NCI-H2029 (cell line): ENCODE results near the gene ACSF3.

Experiments used
- DNase-seq: peaks from one replicate; lab custom pipeline; 2025; lab: John Stamatoyannopoulos, UW

Gene ACSF3

GRCh38 chr16:89095491-89095951 lies 1.9 kb downstream of the ACSF3 start:
- DNase-seq, result no peak

- DNase-seq, result no peak
These were observed 2.5 kb downstream of the ACSF3 start for GRCh38 chr16:89096042-89096717.

DNA sequence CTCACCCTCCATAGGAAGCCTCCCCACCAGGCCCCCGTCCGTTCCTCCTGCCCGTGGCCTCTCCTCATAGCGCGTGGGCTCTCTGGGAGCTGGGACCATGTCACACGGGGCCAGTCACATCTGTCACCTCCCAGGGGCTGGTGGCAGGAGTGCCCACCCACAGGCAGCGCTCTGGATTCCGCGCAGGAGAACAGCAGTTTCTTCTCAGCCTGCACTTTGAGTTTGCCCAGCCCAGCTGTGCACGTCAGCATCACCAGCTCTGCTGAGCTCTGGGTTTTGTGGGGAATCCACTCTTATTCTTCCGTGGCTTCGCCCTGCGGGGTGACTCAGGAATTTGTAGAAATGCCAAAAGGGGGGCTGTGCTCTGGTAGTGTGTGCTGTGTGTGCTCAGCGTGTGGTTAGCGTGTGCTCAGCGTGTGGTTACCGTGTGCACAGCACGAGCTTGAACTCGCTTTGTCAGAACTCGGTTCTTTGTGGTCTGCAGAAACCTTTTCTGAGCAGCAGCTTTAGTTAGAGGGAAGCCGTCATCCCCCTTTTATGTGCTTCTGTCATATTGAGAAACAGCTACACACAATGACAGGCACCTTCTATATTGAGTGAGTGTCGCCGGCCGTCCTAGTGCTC lies 3.2 kb downstream of the ACSF3 start:
- DNase-seq, result no peak

DNA sequence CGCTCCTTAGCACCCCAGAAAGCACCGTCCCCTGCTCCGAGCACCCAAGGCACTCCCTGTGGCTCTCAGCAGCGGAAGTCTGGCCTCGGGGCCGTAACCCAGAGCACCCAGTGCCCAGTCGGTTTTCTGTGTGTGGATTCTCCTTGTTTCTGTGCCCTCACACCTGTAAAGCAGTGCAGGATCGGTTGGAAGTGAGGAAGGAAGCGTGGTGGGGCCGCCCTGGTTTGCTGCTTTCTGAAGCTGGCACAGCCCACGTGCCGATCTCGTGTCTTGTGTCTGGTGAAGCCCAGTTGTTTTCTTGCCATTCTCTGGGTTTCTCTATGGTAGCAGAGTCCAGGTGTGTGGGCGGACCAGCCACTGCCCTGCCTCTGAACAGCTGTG lies 3.7 kb downstream of the ACSF3 start:
- no peak for DNase-seq

DNA sequence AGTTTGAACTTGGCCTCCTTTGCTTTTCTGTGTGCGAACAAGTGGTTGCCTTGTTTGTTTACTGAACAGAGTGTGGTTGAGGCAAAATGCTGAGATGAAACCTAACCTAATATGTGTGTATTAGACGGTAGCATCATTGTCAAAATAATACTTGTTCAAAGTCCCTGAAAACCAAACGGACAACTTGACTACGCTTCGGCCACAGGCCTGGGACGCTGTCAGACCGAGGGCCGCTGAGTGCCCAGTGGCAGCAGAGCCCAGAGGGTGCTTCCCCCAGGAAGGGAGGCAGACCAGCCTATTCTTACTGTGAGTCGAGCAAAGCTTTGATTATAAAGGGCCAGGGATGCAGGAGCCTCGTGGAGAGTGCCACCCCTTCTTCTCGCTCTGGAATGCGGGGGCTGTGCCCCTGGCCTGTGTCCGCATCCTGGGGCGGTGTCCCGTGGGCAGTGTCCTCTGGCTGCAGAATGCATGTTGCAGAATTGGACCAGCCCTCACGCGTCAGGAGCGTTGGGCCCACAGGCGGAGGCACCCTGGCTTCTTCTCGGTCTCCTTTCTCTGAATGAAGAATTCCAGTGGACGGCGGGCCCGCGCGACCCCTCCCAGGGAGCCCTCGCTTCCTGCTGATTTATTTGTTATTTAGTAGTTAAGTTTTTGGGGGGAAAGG lies 5.2 kb downstream of the ACSF3 start:
- DNase-seq, result no peak

GRCh38 chr16:89099905-89100304 lies 6.3 kb downstream of the ACSF3 start:
- DNase-seq, result no peak

DNA sequence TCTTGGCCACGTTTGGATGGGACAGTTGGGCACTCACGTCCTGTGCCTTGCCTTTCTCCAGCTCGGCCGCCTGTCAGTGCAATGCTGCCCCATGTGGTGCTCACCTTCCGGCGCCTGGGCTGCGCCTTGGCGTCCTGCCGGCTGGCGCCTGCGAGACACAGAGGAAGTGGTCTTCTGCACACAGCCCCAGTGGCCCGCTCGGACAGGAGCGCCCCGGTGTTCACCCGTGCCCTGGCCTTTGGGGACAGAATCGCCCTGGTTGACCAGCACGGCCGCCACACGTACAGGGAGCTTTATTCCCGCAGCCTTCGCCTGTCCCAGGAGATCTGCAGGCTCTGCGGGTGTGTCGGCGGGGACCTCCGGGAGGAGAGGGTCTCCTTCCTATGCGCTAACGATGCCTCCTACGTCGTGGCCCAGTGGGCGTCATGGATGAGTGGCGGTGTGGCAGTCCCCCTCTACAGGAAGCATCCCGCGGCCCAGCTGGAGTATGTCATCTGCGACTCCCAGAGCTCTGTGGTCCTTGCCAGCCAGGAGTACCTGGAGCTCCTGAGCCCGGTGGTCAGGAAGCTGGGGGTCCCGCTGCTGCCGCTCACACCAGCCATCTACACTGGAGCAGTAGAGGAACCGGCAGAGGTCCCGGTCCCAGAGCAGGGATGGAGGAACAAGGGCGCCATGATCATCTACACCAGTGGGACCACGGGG lies 7.1 kb downstream of the ACSF3 start:
- DNase-seq, result no peak

DNA sequence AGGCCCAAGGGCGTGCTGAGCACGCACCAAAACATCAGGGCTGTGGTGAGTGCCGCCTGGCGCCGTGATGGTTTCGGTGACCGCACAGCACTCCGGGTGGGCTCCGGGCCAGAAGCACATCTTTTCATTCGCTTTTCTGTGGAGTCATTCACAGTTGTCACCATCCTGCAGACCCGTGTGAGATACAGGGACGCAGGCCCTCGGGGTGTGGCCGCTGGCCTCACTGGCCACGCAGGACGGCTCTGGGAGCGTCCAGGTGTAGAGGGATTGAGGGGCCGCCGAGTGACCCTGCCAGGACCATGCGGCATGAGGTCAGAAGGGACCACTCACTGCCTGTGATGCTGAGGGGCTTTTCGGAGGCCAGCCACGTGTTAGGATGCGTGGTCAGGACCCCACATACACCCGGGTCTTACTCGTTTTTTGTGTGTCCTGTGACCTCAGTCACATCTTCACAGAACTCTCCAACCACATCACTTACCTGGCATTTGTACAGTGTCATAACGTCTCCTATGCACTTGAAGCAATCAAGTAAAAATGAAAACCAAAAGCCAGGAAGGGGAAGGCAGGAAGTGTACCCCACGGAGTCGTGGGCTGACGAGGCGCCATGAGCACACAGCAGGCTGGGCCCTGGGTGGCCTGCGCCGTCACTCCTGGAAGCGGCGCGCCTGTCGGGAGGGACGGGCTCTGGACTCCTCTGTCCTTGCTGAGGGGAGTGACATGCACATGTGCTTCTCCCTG lies 7.8 kb downstream of the ACSF3 start:
- no peak for DNase-seq

- no peak for DNase-seq
These were observed 8.4 kb downstream of the ACSF3 start for GRCh38 chr16:89102041-89102471.

- DNase-seq, result no peak
These were observed 8.9 kb downstream of the ACSF3 start for GRCh38 chr16:89102481-89103073.

GRCh38 chr16:89103156-89103555 lies 9.5 kb downstream of the ACSF3 start:
- no peak for DNase-seq

DNA sequence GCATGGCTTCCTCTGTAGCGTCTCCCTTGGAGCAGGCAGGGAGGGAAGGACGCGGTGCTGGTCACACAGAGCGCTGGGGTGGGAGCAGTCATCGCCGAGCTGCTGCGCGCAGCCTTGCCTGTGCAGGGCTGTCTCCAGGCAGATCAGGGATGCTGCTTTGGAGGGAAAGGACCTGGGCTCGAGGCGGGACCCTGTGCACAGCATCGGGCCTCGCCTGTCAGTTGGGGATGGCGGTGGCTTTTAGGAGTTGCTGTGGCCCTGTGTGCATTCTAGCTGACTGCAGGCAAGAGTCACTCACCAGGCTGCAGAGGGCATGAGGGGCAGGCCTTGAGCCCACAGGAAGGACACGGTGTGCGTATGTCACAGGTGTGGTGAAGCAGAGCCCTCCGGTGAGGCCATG lies 10.1 kb downstream of the ACSF3 start:
- DNase-seq, result no peak

GRCh38 chr16:89104303-89104702 lies 10.7 kb downstream of the ACSF3 start:
- no peak for DNase-seq

DNA sequence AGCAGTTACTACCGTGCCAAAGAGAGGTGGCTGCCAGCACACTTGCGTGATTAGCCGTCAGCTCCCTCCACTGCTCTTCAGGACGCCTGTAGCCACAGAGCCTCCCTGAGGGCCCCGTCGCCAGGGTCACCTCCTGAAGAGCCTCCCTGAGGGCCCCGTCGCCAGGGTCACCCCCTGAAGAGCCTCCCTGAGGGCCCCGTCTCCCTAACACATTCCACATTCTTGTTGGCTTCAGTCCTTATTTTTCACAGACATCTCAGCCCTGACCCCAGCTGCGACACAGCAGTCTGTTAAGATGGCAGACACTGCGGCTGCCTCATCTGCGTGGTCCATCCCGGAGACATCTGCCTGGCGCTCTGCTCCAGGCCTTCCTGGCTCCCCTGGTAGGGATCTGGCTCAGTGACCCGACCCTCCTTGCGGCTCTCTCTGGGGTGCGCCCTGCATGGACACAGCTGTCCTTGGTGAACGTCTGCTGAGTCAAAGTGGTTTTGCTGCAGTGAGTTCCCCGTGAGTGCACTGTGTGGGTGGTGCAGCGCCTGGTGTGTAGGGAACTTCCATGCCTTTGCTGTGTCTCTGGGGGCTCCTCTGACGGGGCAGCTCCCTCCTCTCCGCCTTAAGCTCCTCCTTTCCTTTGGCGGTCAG lies 11.4 kb downstream of the ACSF3 start:
- DNase-seq, result no peak

GRCh38 chr16:89105599-89106151 lies 12.0 kb downstream of the ACSF3 start:
- no peak for DNase-seq

DNA sequence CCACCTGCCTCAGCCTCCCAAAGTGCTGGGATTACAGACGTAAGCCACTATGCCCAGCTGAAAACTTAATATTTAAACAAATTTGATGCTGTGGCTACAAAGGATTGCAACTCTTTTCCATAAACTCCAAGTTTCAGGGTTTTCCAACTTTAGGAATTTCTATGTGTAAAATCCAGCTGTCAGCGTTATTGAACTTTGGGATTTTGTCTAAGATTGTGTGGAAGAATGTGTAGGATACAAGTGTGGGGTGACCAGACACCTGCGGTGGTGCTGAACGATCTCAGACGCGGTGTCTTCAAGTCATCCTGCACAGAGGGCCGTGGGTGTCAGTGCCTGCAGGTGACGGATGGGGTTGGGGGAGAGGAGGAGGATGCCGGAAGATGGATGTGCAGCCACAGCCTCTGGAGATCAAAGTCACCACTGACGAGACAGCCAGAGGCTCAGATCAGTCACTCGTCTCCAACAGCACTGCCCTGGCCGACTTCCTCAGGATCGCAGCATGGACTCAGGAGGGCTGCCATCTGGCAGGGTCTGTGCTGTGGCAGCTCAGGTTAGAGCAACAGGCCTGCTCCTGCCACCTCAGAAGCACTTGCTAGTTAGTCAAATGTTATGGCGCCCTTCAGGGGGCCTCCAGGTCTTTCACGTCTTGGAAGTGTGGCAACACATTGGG lies 13.0 kb downstream of the ACSF3 start:
- no peak for DNase-seq

GRCh38 chr16:89107203-89107582 lies 13.5 kb downstream of the ACSF3 start:
- DNase-seq, result no peak

DNA sequence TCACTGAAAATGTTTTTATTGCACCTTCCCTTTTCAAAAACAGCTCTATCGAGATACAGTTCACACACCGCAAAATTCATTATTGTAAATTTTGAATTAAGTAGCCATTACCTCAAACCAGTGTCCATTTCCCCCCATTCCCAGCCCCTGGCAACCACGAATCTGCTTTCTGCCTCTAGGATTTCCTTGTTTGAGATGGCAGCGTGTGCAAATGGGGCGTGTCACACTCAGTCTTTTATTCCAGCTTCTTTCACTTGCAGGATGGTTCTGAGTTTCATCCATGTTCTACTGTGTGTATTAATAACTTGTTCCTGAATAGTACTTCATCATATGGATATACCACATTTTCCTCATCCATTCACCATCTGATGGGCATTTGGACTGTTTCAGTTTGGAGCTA lies 14.8 kb downstream of the ACSF3 start:
- no peak for DNase-seq

DNA sequence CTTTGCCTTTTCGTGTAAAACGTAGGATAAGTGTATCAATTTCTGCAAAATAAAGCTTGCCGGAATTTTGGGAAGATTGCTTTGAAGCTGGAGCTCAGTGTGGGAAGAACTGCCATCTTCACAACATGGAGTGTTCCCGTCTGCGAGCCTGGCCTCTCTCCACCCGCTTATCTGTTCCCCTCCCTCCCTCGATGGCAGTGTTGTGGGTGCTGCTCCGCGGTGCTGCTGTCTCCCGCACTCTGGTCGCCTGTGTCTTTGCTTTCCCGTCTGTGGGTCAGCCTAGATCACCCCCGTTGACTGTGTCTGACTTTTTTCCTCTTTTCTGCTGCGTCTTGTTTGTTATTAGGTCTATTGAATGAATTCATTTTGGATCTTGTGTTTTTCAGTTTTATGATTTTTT lies 17.0 kb downstream of the ACSF3 start:
- no peak for DNase-seq

DNA sequence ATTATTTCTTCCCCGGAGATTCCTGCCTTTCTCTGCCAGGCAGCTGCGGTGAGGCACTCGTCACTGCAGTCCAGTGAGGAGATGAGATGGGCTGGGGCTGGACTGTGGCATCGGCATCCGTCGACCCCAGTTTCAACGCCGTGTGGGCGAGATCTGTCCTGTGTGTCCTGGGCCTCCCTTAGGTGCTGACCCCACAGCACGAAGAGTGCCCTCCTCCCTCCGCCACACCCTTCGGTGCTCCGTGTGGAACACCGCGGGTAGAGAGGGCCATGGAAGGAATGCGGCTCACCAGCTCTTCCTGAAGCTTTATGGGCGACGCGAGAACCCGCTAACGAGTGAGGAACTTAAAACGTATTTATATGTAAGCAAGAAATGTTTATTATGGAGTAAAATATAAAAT lies 17.6 kb downstream of the ACSF3 start:
- DNase-seq, result no peak
